ENCODE data around the gene MAP2K4.

GRCh38 chr17:11979795-11980194 lies 40.9 kb upstream of the MAP2K4 start:
- no peak for TF ChIP-seq POLR2AphosphoS5 (IDR thresholded peaks at IDR 0.05; ENCODE audit: low read depth, low read length)
- no peak for TF ChIP-seq E2F5 (CRISPR knock-in tag; conservative IDR thresholded peaks at IDR 0.05)
- TF ChIP-seq ZFP36 (IDR thresholded peaks at IDR 0.05; ENCODE audit: borderline replicate concordance, low read depth, low read length, partially characterized antibody) = no peak
- TF ChIP-seq CTCF (CRISPR knock-in tag; IDR thresholded peaks at IDR 0.05) = no peak
- no peak for TF ChIP-seq HNF4A (CRISPR knock-in tag; IDR thresholded peaks at IDR 0.05)
- no peak for TF ChIP-seq ZNF121 (CRISPR knock-in tag; IDR thresholded peaks at IDR 0.05)
- TF ChIP-seq SRSF1 (optimal IDR thresholded peaks at IDR 0.05; ENCODE audit: low read depth, low read length) = no peak
- no peak for TF ChIP-seq MXD1 (CRISPR knock-in tag; IDR thresholded peaks at IDR 0.05)
- TF ChIP-seq PBX3 (CRISPR knock-in tag; IDR thresholded peaks at IDR 0.05; ENCODE audit: borderline replicate concordance) = no peak
